ENCODE measurements around the gene TP53I11.

Gene TP53I11

GRCh38 chr11:44950625-44951476 is at the start of gene TP53I11:
TP53I11 (minus strand) TSS chr11:44950883; CDS start chr11:44938335, 12,548 bp downstream.
- no peak for FAIRE-seq

GRCh38 chr11:44999068-44999467 is 48.4 kb upstream of the TP53I11 start:
- no peak for FAIRE-seq

- FAIRE-seq, result no peak
Observed at GRCh38 chr11:44998051-44998450, 47.4 kb upstream of the TP53I11 start.

GRCh38 chr11:44997566-44997965 is 46.9 kb upstream of the TP53I11 start:
- no peak for FAIRE-seq

- FAIRE-seq, result no peak
Observed at GRCh38 chr11:44994753-44995152, 44.1 kb upstream of the TP53I11 start.

GRCh38 chr11:44993971-44994704 is 43.5 kb upstream of the TP53I11 start:
- FAIRE-seq, result no peak

GRCh38 chr11:44992774-44993173 is 42.1 kb upstream of the TP53I11 start:
- FAIRE-seq, result no peak

- FAIRE-seq, result no peak
Observed at GRCh38 chr11:44992181-44992582, 41.5 kb upstream of the TP53I11 start.

GRCh38 chr11:44990665-44991064 is 40.0 kb upstream of the TP53I11 start:
- no peak for FAIRE-seq

- FAIRE-seq, result no peak
Observed at GRCh38 chr11:44989831-44990566, 39.3 kb upstream of the TP53I11 start.

GRCh38 chr11:44988981-44989635 is 38.4 kb upstream of the TP53I11 start:
- no peak for FAIRE-seq

- FAIRE-seq, result no peak
Observed at GRCh38 chr11:44988111-44988510, 37.4 kb upstream of the TP53I11 start.

GRCh38 chr11:44987506-44987905 is 36.8 kb upstream of the TP53I11 start:
- no peak for FAIRE-seq

GRCh38 chr11:44986315-44986714 is 35.6 kb upstream of the TP53I11 start:
- no peak for FAIRE-seq

- FAIRE-seq, result no peak
Observed at GRCh38 chr11:44985721-44986120, 35.0 kb upstream of the TP53I11 start.

GRCh38 chr11:44983786-44984185 is 33.1 kb upstream of the TP53I11 start:
- no peak for FAIRE-seq

GRCh38 chr11:44982496-44983062 is 31.9 kb upstream of the TP53I11 start:
- FAIRE-seq, result no peak

GRCh38 chr11:44980533-44981427 is 30.1 kb upstream of the TP53I11 start:
- no peak for FAIRE-seq

GRCh38 chr11:44979543-44980399 is 29.1 kb upstream of the TP53I11 start:
- FAIRE-seq, result no peak

GRCh38 chr11:44978961-44979331 is 28.3 kb upstream of the TP53I11 start:
- no peak for FAIRE-seq

Measured in islet of Langerhans (tissue), 1 donor.